Sigmoid colon (tissue), 4 donors: ENCODE results near the gene ARHGEF28.

Source experiments
- CTCF ChIP-seq, 4 experiments: fragments of 450-650 bp in 3 of 4; fragments of 200-600 bp in 1 of 4; IDR thresholded peaks; one replicate each; pipeline ENCODE4 v1.5.1; 2016 to 2019; ENCODE audit warnings: antibody characterized with exemption in 4 of 4, mild to moderate bottlenecking in 3 of 4, moderate library complexity in 2 of 4
- POLR2A ChIP-seq, 2 donors: fragments of 450-650 bp; IDR thresholded peaks; one replicate each; pipeline ENCODE4 v1.6.1; 2016; ENCODE audit warnings: antibody characterized with exemption in 2 of 2, mild to moderate bottlenecking in 2 of 2, moderate library complexity in 2 of 2
- POLR2AphosphoS5 ChIP-seq, 4 donors: sonication (generic); formaldehyde crosslinking; IDR thresholded peaks; one replicate each; pipeline ENCODE4 v1.6.1; 2017; ENCODE audit warnings: antibody characterized with exemption in 4 of 4

GRCh38 chr5:73968246-73968645, 342.2 kb downstream of the ARHGEF28 start:
- TF ChIP-seq CTCF (IDR thresholded peaks at IDR 0.05) (no peak), POLR2A (IDR thresholded peaks at IDR 0.05) (no peak), POLR2AphosphoS5 (IDR thresholded peaks at IDR 0.05) (no peak)
